Duodenal mucosa (tissue), 2 donors: ENCODE measurements around the gene LINGO1.

Experiments
- H3K27ac ChIP-seq: one replicate; pipeline ENCODE4 v1.7.0; 2013; ENCODE audit warnings: low read depth, low read length
- H3K27me3 ChIP-seq, 2 donors: one replicate each; pipeline ENCODE4 v1.7.0; 2013; ENCODE audit warnings: low read length in 2 of 2, control low read depth in 1 of 2; ENCODE audit not compliant: insufficient read depth in 2 of 2, control insufficient read depth in 1 of 2
- H3K36me3 ChIP-seq, 2 donors: one replicate each; pipeline ENCODE4 v1.7.0; 2013; ENCODE audit warnings: low read length in 2 of 2, control low read depth in 1 of 2; ENCODE audit not compliant: insufficient read depth in 2 of 2, control insufficient read depth in 1 of 2
- H3K4me1 ChIP-seq, 2 donors: one replicate each; pipeline ENCODE4 v1.7.0; 2013; ENCODE audit warnings: low read length in 2 of 2, control low read depth in 1 of 2; ENCODE audit not compliant: insufficient read depth in 2 of 2, control insufficient read depth in 1 of 2
- H3K4me3 ChIP-seq, 2 donors: one replicate each; pipeline ENCODE4 v1.7.0; 2013; ENCODE audit warnings: low read length in 2 of 2, low read depth in 1 of 2
- H3K9ac ChIP-seq, 2 donors: one replicate each; pipeline ENCODE4 v1.7.0; 2013; ENCODE audit warnings: low read length in 2 of 2, low read depth in 1 of 2
- H3K9me3 ChIP-seq, 2 donors: one replicate each; pipeline ENCODE4 v1.7.0; 2013; ENCODE audit warnings: low read length in 2 of 2, control low read depth in 1 of 2; ENCODE audit not compliant: control insufficient read depth in 1 of 2

Gene LINGO1

DNA sequence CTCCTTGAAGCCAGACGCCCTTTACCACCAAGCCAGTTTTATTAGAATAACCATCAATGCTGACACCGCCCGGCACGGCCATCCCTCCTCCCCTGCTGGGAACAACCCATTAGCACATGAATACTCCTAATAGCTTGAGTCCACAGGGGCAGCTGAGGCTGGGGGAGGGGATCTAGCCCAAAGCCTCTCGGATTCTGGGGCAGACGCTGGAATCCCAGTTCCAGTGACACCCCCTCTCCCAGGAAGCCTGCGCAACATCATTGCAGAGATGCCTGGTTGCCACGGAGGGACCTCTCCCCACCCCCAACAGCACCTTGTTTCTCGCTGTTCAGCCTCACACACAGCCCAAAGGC is 1.2 kb upstream of the LINGO1 start:
- Histone ChIP-seq H3K27me3 (peaks cover 40 to 54% of the 10 kb centered on the region in 2 donors), H3K4me1 (peaks cover 4 to 11% of the 10 kb centered on the region in 2 donors), H3K9ac (no peak overlapping the region), H3K4me3 (peak overlapping the region in 1 of 2 donors; percentile 62), H3K27ac (no peak overlapping the region), H3K9me3 (no peaks in the 10 kb centered on the region), H3K36me3 (no peaks in the 10 kb centered on the region)

DNA sequence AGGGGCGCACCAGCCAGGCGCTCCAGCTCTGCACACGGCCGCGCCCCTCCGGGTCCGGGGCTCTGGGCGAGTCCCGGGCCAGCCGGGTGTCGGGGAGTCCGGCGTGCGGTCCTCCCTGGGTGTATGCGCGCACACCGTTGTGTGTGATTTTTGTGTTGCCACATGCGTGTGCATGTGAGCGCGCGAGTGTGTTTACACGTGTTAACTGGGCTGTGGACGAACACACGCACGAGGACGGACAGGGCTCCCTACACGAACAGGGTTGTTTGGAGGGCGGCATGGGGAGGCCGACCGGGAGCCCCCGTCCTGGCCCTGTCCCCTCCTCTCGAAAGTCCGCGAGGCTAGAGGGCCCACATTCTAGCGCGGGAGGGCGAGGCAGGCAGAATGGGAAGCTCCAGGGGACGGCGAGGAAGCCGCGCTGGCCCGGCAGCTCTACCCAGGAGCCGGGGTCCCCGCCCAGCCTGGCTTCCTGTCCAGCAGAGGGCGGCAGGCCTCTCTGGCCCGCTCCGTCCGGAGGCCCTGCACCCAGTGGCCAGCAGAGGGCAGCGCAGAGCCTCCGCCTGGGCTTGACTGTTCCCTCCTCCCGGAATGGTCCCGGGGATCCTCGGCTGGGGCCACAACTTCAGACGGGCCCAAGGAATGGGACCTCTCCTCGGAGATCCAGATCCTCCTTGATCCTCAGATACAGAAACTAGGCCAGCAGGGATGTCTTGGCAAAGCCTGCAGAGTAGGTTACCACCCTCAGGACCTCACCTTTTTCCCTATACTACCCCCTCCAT is 611 bp upstream of the LINGO1 start:
- H3K9me3 ChIP-seq = no peaks in the 10 kb centered on the region
- peaks cover 40 to 54% of the 10 kb centered on the region in 2 donors for H3K27me3 ChIP-seq
- peak overlapping the region in 1 of 2 donors; percentile 10 for H3K9ac ChIP-seq
- no peaks in the 10 kb centered on the region for H3K36me3 ChIP-seq
- peak overlapping the region; percentile 62 to 65 for H3K4me3 ChIP-seq
- H3K27ac ChIP-seq = no peak overlapping the region
- H3K4me1 ChIP-seq = peaks cover 4 to 11% of the 10 kb centered on the region in 2 donors

DNA sequence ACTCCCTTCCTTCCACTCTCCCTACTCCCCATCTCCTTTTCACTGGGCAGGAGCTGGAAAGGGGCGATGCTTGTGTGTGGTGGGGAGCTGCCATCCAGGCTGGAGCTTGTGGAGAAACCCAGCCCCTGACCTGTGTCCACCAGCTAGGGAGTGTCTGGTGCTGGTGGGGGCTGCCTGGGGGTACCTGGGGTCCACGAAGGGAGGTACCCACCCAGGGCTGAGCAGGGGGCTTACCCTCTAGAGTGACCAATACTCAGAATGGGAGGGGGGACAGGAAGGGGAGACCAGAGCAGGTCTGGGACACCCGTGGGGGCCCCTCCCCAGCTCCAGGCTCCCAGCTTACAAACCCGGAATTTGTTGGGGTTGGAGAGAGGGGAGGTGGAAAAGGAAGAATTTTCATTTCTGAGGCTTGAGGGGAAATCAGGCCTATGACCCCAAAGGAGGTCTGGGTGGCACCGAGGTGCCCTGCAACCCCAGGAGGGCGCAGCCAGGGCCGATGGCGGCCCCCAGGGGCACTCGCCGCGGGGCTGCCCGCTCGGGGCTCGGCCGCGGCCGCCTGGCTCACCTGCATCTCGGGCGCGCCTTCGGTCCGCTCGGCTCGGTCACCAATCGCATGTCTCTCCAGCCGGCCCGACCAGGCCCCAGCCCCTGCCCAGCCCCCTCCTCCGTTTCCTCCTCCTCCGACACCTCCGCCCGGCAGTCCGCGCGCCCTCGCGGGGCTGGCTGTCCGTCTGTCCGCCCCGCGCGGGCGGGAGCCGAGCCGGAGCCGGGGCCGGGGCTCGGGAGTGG is 773 bp downstream of the LINGO1 start:
- peaks cover 41 to 54% of the 10 kb centered on the region in 2 donors for H3K27me3 ChIP-seq
- no peak overlapping the region for H3K27ac ChIP-seq
- no peak overlapping the region for H3K9ac ChIP-seq
- H3K4me3 ChIP-seq = no peak overlapping the region
- H3K9me3 ChIP-seq = no peaks in the 10 kb centered on the region
- peaks cover 4 to 11% of the 10 kb centered on the region in 2 donors for H3K4me1 ChIP-seq
- no peaks in the 10 kb centered on the region for H3K36me3 ChIP-seq

DNA sequence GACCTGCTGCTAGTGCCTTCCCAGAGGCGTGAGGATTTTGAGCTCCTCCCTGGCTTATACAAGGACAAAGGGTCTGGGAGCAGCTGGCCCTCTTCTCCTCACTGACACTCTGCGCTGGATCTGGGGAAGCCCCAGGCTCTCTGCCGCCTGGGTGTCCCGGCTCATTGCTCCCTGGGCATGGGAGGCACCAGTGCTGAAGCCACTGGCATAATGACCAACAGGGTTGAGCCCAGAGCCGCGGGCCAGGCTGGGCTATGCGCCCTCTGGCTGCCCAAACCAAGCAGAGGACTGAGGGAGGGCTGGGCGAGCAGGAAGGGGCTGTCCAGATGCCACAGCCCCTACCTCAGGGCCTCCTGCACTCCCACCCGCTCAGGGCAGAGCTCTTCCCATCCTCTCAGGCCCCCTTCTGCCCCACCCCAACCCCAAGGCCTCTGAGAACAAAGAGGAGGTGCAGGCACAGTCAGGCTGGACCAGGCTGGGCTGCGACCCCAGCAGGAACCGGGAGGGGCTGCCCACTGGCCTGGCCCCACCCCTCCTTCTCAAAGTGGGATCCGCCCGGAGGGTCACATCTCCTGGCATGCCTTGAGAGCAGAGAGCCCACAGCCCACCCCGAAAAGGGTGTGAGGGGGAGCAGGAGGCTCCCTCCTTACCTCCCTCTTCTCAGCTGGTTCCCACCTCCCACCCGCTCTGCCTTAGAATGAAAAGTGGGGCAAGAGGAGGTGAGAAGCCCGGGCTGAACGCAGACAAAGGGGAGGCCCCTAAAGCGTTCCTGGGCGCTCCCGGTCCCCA is 1.6 kb downstream of the LINGO1 start:
- no peaks in the 10 kb centered on the region for H3K36me3 ChIP-seq
- no peak overlapping the region for H3K4me3 ChIP-seq
- H3K27me3 ChIP-seq = peaks cover 39 to 58% of the 10 kb centered on the region in 2 donors
- no peak overlapping the region for H3K27ac ChIP-seq
- H3K9ac ChIP-seq = no peak overlapping the region
- no peaks in the 10 kb centered on the region for H3K9me3 ChIP-seq
- peaks cover 4 to 11% of the 10 kb centered on the region in 2 donors for H3K4me1 ChIP-seq

DNA sequence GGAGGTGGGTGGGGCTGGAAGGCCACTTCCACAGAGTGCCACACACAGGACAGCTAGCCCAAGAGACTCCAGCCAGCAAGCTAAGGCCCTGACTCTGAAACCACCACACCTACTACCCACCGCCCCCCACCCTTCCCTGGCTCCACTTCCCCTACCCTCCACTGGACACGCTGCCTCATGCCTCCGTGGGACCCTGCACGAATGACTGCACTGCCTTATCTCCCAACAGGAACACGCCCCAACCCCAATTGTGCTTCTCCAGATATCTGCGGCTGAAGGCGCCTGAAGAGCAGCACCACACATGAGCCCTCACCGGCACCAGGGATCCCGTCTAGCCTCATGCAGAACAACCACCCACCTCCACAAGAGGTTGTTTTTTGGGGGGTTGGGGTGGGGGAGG is 2.7 kb downstream of the LINGO1 start:
- Histone ChIP-seq H3K9me3 (no peaks in the 10 kb centered on the region), H3K9ac (no peak overlapping the region), H3K4me3 (no peak overlapping the region), H3K27me3 (peaks cover 39 to 50% of the 10 kb centered on the region in 2 donors), H3K27ac (no peak overlapping the region), H3K4me1 (peaks cover 4 to 11% of the 10 kb centered on the region in 2 donors), H3K36me3 (no peaks in the 10 kb centered on the region)

DNA sequence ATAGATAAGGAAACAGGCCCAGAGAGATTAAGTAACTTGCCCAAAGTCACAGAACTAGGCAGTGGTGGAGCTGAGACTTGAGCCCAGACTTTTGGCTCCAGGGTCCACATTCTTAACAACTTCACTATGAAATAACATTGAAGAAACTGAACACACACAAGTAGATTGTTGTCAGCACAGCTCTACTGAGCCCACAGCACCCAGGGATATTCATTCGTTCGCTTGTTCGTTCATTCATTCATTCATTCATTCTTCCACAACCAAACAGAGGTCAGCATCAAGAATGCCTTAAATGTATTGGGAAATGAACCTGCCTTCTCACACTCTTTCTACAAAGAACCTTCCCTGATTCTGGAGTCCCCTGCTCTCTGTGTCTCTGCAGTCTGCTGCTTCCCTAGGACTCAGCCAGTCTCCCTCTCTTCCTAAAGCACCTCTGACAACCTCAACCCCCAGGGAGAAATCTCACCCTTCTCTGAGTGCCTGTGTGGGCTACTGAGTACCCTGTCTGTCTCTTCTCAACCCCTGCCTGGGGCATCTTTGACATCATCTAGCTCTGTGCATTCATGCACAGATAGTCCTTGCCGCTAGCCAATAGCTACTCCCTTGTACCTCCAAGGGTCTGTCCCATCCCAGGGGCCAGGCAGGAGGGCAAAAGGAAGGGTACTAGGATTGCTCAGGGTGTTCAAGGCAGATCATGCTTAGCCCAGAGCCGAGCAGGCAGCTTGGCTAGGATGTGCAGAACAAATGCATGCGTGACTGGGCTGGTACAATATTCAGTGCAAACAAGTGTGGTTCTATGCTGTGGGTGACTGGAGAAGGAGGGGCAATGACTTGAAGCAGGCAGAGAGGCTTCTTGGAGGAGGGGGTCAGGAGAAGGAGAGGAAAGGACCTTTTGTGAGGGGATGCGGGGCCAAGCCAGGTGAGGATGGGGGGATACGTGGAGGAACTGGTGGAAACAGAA is 3.4 kb downstream of the LINGO1 start:
- H3K4me3 ChIP-seq = no peak overlapping the region
- no peaks in the 10 kb centered on the region for H3K9me3 ChIP-seq
- H3K27ac ChIP-seq = no peak overlapping the region
- peaks cover 4 to 11% of the 10 kb centered on the region in 2 donors for H3K4me1 ChIP-seq
- peaks cover 39 to 46% of the 10 kb centered on the region in 2 donors for H3K27me3 ChIP-seq
- no peaks in the 10 kb centered on the region for H3K36me3 ChIP-seq
- no peak overlapping the region for H3K9ac ChIP-seq

DNA sequence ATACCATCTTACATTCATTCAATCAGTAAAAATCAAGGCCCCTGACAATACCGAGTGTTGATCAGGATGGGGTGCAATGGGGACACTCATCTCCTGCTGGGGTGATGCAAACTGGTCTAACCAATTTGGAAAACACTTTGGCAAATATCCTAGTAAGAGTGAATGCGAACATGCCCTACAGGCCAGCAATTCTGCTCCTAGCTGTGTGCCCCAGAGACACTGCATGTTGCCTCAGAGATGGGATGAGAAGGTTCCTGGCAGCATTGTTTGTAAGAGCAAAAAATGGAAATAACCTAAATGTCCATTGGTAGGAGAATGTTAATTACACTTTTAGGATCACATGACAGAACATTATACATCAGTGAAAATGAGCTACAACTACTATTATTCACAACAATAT is 4.7 kb downstream of the LINGO1 start:
- Histone ChIP-seq H3K4me1 (peaks cover under 1 to 1% of the 10 kb centered on the region in 2 donors), H3K27ac (no peak overlapping the region), H3K36me3 (no peaks in the 10 kb centered on the region), H3K4me3 (no peak overlapping the region), H3K27me3 (peaks cover 35% of the 10 kb centered on the region in 2 donors), H3K9ac (no peak overlapping the region), H3K9me3 (no peaks in the 10 kb centered on the region)

DNA sequence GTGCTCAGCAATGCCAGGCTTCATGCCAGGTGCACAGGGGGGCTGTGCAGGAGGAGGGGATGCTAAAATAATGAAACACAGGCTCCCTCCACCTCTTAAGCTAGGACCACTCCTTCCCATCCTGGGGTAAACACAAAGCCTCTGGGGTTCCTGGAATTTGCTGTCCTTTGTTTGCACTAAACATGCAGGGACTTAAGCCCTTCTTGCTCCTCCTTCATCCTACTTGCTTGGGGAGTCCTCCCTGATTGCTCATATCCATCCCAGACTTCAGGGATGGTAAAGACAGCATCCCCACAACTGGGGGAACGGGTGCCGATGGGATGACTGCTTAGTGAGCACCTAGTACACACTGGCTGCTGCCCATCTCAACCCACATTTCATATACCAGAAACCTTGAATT is 5.1 kb downstream of the LINGO1 start:
- no peaks in the 10 kb centered on the region for H3K4me1 ChIP-seq
- no peak overlapping the region for H3K4me3 ChIP-seq
- H3K27ac ChIP-seq = no peak overlapping the region
- peaks cover 33 to 34% of the 10 kb centered on the region in 2 donors for H3K27me3 ChIP-seq
- H3K9ac ChIP-seq = no peak overlapping the region
- no peaks in the 10 kb centered on the region for H3K9me3 ChIP-seq
- H3K36me3 ChIP-seq = no peaks in the 10 kb centered on the region

DNA sequence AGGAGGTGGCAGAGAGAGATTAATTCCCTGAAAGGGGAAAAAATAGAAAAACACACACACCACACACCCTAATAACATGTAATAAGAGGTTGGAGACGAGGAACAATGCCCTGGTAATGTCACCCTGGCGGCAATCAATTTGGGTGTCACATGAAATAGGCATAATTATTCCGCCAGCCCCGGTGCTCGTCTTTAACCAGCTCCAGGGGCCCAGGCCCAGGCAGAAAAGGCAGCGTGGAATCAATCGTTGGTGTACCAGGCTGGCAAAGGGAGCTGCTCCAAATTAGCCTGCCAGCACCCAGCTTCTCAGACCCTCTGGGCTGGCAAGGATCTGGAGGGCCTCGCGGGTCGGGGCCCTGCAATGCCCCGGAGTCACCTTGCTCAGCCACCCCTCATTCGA is 5.6 kb downstream of the LINGO1 start:
- no peaks in the 10 kb centered on the region for H3K36me3 ChIP-seq
- no peaks in the 10 kb centered on the region for H3K4me1 ChIP-seq
- no peaks in the 10 kb centered on the region for H3K9me3 ChIP-seq
- peaks cover 32 to 34% of the 10 kb centered on the region in 2 donors for H3K27me3 ChIP-seq
- no peak overlapping the region for H3K4me3 ChIP-seq
- H3K27ac ChIP-seq = no peak overlapping the region
- no peak overlapping the region for H3K9ac ChIP-seq
